ENCODE results near the gene ERCC6L2. TPM values are rescaled to one million over a fixed set of nuclear protein-coding genes. Genes with fewer than 3 reads are reported as not detected.

ERCC6L2 gene
- total RNA-seq, 1 experiment from 2014 or later, result 20.3 TPM

DNA sequence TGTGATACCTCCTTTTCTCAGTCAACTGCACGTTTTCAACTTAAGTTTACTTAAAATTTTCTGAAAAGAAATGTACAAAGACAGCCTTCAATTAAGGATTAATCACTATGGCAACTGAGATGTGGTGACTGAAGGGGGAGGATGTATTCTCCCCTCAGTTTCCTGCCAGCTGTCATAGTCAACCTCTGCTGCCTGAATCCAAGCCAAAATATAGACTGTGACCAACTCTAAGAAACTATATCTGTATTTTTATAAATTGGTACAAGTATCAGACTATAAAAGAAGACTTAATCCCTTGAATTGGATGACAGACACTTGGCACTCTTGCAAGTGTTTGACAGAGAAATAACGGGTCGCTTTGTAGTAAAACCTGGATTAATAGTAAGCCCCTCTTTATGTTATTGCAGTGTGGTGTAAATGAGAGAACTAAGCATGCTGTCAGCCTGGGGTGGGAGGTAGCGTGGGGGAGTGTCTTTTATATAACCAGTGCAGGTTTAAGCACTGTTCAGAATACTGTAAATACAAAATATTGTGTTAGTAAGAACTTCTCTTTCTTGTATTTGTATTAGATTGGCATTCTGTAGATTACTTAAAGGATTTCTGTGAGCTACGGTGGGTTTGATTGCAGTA is 106.4 kb downstream of the ERCC6L2 start:
- H3K4me1 Mint-ChIP-seq (ENCODE audit: low read depth, unreplicated experiment), result no peaks in the 10 kb centered on the region
- CTCF ChIA-PET, result no interaction called here

DNA sequence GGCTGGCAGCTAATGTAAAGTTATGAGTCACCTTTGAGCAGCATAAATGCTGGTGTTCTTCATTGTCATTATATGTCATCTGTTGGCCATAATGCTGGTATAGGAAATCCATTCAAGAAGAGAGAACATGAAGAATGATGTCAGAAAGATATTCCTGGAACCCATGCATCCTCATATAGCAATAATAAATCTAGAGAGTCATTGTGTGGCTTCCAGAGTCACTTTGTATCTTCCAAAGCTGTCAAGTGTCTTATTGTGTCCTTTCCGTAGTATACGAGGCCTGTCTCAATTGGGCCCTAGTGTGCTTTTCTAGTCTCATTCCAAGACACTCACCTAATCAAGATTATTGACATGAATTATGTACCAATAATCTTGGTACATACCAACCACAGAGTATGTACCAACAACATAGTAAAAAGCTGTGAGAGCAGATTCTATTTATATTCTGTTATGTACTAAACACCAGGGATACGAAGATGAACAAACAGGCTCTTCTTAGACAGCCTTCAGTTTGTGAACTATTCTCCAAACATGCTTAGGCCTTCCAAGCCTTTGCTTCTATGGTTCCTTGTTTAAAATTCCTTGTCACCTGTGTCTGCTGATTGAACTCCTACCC is 110.1 kb downstream of the ERCC6L2 start:
- Mint-ChIP-seq H3K9me3 (ENCODE audit: low read depth, unreplicated experiment) (no peaks in the 10 kb centered on the region), H3K36me3 (ENCODE audit: insufficient read depth, unreplicated experiment) (no peaks in the 10 kb centered on the region), H3K27ac (ENCODE audit: unreplicated experiment) (no peak overlapping the region), H3K4me3 (ENCODE audit: low read depth, unreplicated experiment) (no peak overlapping the region), H3K27me3 (ENCODE audit: unreplicated experiment) (no peaks in the 10 kb centered on the region), H3K4me1 (ENCODE audit: low read depth, unreplicated experiment) (no peaks in the 10 kb centered on the region)
- CTCF ChIA-PET, result no interaction called here
- TF ChIP-seq, protein P1, sequence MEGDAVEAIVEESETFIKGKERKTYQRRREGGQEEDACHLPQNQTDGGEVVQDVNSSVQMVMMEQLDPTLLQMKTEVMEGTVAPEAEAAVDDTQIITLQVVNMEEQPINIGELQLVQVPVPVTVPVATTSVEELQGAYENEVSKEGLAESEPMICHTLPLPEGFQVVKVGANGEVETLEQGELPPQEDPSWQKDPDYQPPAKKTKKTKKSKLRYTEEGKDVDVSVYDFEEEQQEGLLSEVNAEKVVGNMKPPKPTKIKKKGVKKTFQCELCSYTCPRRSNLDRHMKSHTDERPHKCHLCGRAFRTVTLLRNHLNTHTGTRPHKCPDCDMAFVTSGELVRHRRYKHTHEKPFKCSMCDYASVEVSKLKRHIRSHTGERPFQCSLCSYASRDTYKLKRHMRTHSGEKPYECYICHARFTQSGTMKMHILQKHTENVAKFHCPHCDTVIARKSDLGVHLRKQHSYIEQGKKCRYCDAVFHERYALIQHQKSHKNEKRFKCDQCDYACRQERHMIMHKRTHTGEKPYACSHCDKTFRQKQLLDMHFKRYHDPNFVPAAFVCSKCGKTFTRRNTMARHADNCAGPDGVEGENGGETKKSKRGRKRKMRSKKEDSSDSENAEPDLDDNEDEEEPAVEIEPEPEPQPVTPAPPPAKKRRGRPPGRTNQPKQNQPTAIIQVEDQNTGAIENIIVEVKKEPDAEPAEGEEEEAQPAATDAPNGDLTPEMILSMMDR (IDR thresholded peaks at IDR 0.05; ENCODE audit: unreplicated experiment), result no peak
- no TSS peak for BruUV-seq (replicated peaks)
- intact Hi-C loops (cut with micrococcal nuclease; ENCODE audit: unreplicated experiment), result no loop called here
- no peak for DNase-seq

More for the DNA sequence above, 106.4 kb downstream of the ERCC6L2 start:
- intact Hi-C loops (cut with micrococcal nuclease; ENCODE audit: unreplicated experiment), result no loop called here
- H3K36me3 Mint-ChIP-seq (ENCODE audit: insufficient read depth, unreplicated experiment), result no peaks in the 10 kb centered on the region
- no peak overlapping the region for H3K4me3 Mint-ChIP-seq (ENCODE audit: low read depth, unreplicated experiment)
- H3K9me3 Mint-ChIP-seq (ENCODE audit: low read depth, unreplicated experiment), result no peaks in the 10 kb centered on the region
- H3K27ac Mint-ChIP-seq (ENCODE audit: unreplicated experiment), result no peak overlapping the region
- no peaks in the 10 kb centered on the region for H3K27me3 Mint-ChIP-seq (ENCODE audit: unreplicated experiment)
- no TSS peak for BruUV-seq (replicated peaks)
- TF ChIP-seq, protein P1 (IDR thresholded peaks at IDR 0.05; ENCODE audit: unreplicated experiment), result no peak
- DNase-seq, result no peak

DNA sequence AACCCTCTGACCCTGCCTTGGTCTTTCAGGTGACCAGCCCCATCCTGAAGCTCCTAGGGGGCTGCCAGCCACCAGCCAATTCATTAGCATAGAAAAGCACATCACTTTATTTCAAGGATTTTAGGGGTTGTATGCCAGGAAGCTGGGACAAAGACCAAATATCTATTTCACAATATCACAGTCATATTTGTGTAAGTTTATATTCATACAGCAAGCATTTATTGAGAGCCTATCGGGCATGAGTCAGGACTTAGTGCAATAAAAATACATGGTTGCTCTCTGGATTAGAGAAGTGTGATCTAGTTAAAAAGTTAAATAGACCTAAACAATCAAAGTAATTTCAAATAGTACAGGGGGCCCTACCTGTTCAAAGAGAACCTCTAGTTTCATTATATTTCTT is 113.8 kb downstream of the ERCC6L2 start:
- CTCF ChIA-PET, result no interaction called here
- H3K9me3 Mint-ChIP-seq (ENCODE audit: low read depth, unreplicated experiment), result no peaks in the 10 kb centered on the region
- H3K27me3 Mint-ChIP-seq (ENCODE audit: unreplicated experiment), result no peaks in the 10 kb centered on the region
- TF ChIP-seq, protein P1 (IDR thresholded peaks at IDR 0.05; ENCODE audit: unreplicated experiment), result no peak
- H3K27ac Mint-ChIP-seq (ENCODE audit: unreplicated experiment), result no peak overlapping the region
- no peak overlapping the region for H3K4me3 Mint-ChIP-seq (ENCODE audit: low read depth, unreplicated experiment)
- BruUV-seq (replicated peaks), result no TSS peak
- no peaks in the 10 kb centered on the region for H3K4me1 Mint-ChIP-seq (ENCODE audit: low read depth, unreplicated experiment)
- no peak for DNase-seq
- intact Hi-C loops (cut with micrococcal nuclease; ENCODE audit: unreplicated experiment), result no loop called here
- H3K36me3 Mint-ChIP-seq (ENCODE audit: insufficient read depth, unreplicated experiment), result no peaks in the 10 kb centered on the region

DNA sequence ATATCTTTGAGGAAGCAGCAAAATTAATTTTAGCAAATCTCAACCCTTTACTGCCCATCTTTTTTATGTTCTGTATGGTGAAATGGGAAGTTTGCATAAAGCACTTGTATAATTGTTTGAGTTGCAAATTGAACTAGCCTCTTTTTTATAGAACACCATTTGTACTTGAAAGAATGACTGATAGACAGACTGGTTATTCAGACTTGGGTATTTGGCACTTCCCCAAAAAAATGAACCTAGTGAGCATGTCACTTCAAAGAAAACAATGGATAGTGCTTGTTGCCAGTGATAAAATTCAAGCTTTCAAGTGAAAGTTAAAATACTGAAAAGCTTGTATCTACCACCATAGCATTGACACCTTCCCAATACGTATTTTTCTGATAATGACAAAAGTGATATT is 115.8 kb downstream of the ERCC6L2 start:
- no peaks in the 10 kb centered on the region for H3K27me3 Mint-ChIP-seq (ENCODE audit: unreplicated experiment)
- BruUV-seq (replicated peaks), result no TSS peak
- H3K4me1 Mint-ChIP-seq (ENCODE audit: low read depth, unreplicated experiment), result no peaks in the 10 kb centered on the region
- intact Hi-C loops (cut with micrococcal nuclease; ENCODE audit: unreplicated experiment), result no loop called here
- no peaks in the 10 kb centered on the region for H3K9me3 Mint-ChIP-seq (ENCODE audit: low read depth, unreplicated experiment)
- no peak overlapping the region for H3K27ac Mint-ChIP-seq (ENCODE audit: unreplicated experiment)
- no peak for DNase-seq
- H3K36me3 Mint-ChIP-seq (ENCODE audit: insufficient read depth, unreplicated experiment), result no peaks in the 10 kb centered on the region
- CTCF ChIA-PET, result interaction anchor here (0.6 kb wide), 1 partner anchor 1394 kb away, joined by 3 read pairs; no protein-coding TSS in a partner anchor
- TF ChIP-seq, protein P1 (IDR thresholded peaks at IDR 0.05; ENCODE audit: unreplicated experiment), result no peak
- no peak overlapping the region for H3K4me3 Mint-ChIP-seq (ENCODE audit: low read depth, unreplicated experiment)
